Measurements from ENCODE around the gene ME1.
"Not testable (repeated sequence)": the region's sequence is repeated elsewhere in the genome, so short reads cannot be mapped to it uniquely, and the experiment has no call there.

ME1 gene

GRCh38 chr6:83354747-83355146 is 76.1 kb downstream of the ME1 start:
- Mint-ChIP-seq H3K36me3 (no peaks in the 10 kb centered on the region), H3K27ac (no peak overlapping the region), H3K4me1 (no peaks in the 10 kb centered on the region), H3K9me3 (peaks cover 5% of the 10 kb centered on the region in 2 donors), H3K27me3 (no peaks in the 10 kb centered on the region), H3K4me3 (no peak overlapping the region)
- ATAC-seq (replicated peaks) (no peak), DNase-seq (no peak)

- Mint-ChIP-seq H3K9me3 (no peaks in the 10 kb centered on the region), H3K4me3 (no peak overlapping the region), H3K27ac (no peak overlapping the region), H3K27me3 (no peaks in the 10 kb centered on the region), H3K4me1 (no peaks in the 10 kb centered on the region), H3K36me3 (no peaks in the 10 kb centered on the region)
- ATAC-seq (replicated peaks) (no peak), DNase-seq (no peak)
Observed at GRCh38 chr6:83352424-83353061, 78.3 kb downstream of the ME1 start.

- H3K4me1 Mint-ChIP-seq = no peaks in the 10 kb centered on the region
- no peak overlapping the region for H3K27ac Mint-ChIP-seq
- peaks cover 0 to 4% of the 10 kb centered on the region in 2 donors for H3K9me3 Mint-ChIP-seq
- no peak for ATAC-seq (replicated peaks)
- no peaks in the 10 kb centered on the region for H3K27me3 Mint-ChIP-seq
- no peak overlapping the region for H3K4me3 Mint-ChIP-seq
- H3K36me3 Mint-ChIP-seq = no peaks in the 10 kb centered on the region
- no peak for DNase-seq
Observed at GRCh38 chr6:83343121-83343520, 87.7 kb downstream of the ME1 start.

GRCh38 chr6:83341765-83342164 is 89.1 kb downstream of the ME1 start:
- Mint-ChIP-seq H3K27ac (no peak overlapping the region), H3K27me3 (no peaks in the 10 kb centered on the region), H3K4me1 (no peaks in the 10 kb centered on the region), H3K9me3 (peaks cover 0 to 4% of the 10 kb centered on the region in 2 donors), H3K36me3 (no peaks in the 10 kb centered on the region), H3K4me3 (no peak overlapping the region)
- no peak for ATAC-seq (replicated peaks)
- DNase-seq = no peak

- not testable (repeated sequence) for DNase-seq; H3K36me3 Mint-ChIP-seq; ATAC-seq (replicated peaks); H3K27ac Mint-ChIP-seq; H3K27me3 Mint-ChIP-seq; H3K9me3 Mint-ChIP-seq; H3K4me3 Mint-ChIP-seq; H3K4me1 Mint-ChIP-seq
Observed at GRCh38 chr6:83333916-83334315, 96.9 kb downstream of the ME1 start.

DNA sequence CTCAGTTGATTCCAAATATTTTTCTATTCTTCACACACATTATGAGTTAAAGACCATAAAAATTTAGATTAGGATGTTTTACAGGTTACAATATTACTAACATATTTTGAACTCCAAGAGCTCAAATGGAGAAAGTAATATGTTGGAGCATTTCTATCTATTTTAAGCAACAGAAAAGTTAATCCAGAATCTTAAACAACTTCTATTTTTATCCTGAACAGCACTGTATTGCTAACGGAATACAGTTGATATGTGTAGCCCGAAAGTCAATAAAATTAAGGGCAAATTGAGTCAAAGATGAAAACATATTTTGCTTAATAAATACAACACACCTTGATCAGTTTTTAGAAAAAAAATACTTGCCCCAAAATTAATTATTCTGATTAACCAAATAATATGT is 97.4 kb downstream of the ME1 start:
- ATAC-seq (replicated peaks) (no peak), DNase-seq (no peak)
- no peak overlapping the region for H3K4me3 Mint-ChIP-seq
- H3K4me1 Mint-ChIP-seq = no peaks in the 10 kb centered on the region
- peaks cover 0 to 2% of the 10 kb centered on the region in 2 donors for H3K9me3 Mint-ChIP-seq
- H3K27me3 Mint-ChIP-seq = no peaks in the 10 kb centered on the region
- H3K27ac Mint-ChIP-seq = no peak overlapping the region
- no peaks in the 10 kb centered on the region for H3K36me3 Mint-ChIP-seq

- no peak overlapping the region for H3K27ac Mint-ChIP-seq
- no peaks in the 10 kb centered on the region for H3K4me1 Mint-ChIP-seq
- H3K27me3 Mint-ChIP-seq = no peaks in the 10 kb centered on the region
- no peak overlapping the region for H3K4me3 Mint-ChIP-seq
- no peak for ATAC-seq (replicated peaks)
- peaks cover 0 to 1% of the 10 kb centered on the region in 2 donors for H3K9me3 Mint-ChIP-seq
- DNase-seq = no peak
- no peaks in the 10 kb centered on the region for H3K36me3 Mint-ChIP-seq
Observed at GRCh38 chr6:83314693-83315092, 116.2 kb downstream of the ME1 start.

- no peaks in the 10 kb centered on the region for H3K4me1 Mint-ChIP-seq
- ATAC-seq (replicated peaks) = no peak
- H3K27ac Mint-ChIP-seq = no peak overlapping the region
- H3K36me3 Mint-ChIP-seq = no peaks in the 10 kb centered on the region
- no peak for DNase-seq
- peaks cover 0 to 1% of the 10 kb centered on the region in 2 donors for H3K9me3 Mint-ChIP-seq
- no peak overlapping the region for H3K4me3 Mint-ChIP-seq
- H3K27me3 Mint-ChIP-seq = no peaks in the 10 kb centered on the region
Observed at GRCh38 chr6:83313882-83314281, 117.0 kb downstream of the ME1 start.

DNA sequence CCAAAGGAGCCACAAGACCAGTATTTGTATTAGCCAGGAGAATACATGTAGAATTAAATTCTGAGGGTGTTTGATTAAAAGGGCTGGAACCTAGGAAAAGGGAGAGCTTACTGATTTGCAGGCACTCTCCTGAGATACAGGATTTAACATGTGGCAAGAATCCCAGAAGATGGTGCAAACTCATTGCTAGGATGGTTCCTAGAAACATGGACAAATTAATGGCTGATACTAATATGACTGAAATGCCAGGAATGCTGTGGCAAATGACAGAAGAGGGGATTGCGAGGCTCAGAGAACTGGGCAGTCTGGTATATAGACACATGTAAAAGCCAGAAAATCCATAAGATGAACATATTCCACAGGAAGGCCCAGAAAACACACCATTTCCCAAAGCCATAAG is 119.6 kb downstream of the ME1 start:
- H3K27ac Mint-ChIP-seq = no peak overlapping the region
- H3K4me3 Mint-ChIP-seq = no peak overlapping the region
- no peaks in the 10 kb centered on the region for H3K9me3 Mint-ChIP-seq
- H3K27me3 Mint-ChIP-seq = no peaks in the 10 kb centered on the region
- H3K36me3 Mint-ChIP-seq = no peaks in the 10 kb centered on the region
- ATAC-seq (replicated peaks) (no peak), DNase-seq (no peak)
- no peaks in the 10 kb centered on the region for H3K4me1 Mint-ChIP-seq

- ATAC-seq (replicated peaks) = no peak
- no peak overlapping the region for H3K27ac Mint-ChIP-seq
Observed at GRCh38 chr6:83310046-83310445, 120.8 kb downstream of the ME1 start.

GRCh38 chr6:83309344-83309743 is 121.5 kb downstream of the ME1 start:
- no peak overlapping the region for H3K4me3 Mint-ChIP-seq
- no peaks in the 10 kb centered on the region for H3K27me3 Mint-ChIP-seq
- H3K4me1 Mint-ChIP-seq = no peaks in the 10 kb centered on the region
- no peaks in the 10 kb centered on the region for H3K9me3 Mint-ChIP-seq
- H3K36me3 Mint-ChIP-seq = no peaks in the 10 kb centered on the region
- H3K27ac Mint-ChIP-seq = no peak overlapping the region
- ATAC-seq (replicated peaks) = no peak
- DNase-seq = no peak

More at GRCh38 chr6:83310046-83310445, 120.8 kb downstream of the ME1 start:
- no peak for DNase-seq
- H3K27me3 Mint-ChIP-seq = no peaks in the 10 kb centered on the region
- H3K9me3 Mint-ChIP-seq = no peaks in the 10 kb centered on the region
- no peak overlapping the region for H3K4me3 Mint-ChIP-seq
- H3K4me1 Mint-ChIP-seq = no peaks in the 10 kb centered on the region
- no peaks in the 10 kb centered on the region for H3K36me3 Mint-ChIP-seq

DNA sequence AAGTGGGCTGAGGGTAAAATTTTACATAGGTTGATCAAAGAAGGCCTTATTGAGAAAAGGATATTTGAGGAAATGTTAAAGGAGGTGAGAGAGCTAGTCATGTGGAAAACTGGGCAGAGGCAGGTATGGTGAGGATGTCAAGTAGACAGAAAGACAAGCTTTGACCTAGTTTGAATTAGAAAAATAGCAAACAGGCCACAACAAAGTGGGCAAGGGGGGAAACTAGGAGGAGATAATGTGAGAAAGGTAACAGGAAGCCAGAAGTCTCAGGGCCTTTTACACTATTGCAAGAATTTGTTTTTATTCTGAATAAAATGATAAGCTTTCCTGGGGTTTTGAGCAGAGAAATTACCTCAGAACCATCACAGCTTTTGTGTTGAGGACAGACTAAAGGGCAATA is 122.0 kb downstream of the ME1 start:
- Mint-ChIP-seq H3K4me1 (no peaks in the 10 kb centered on the region), H3K36me3 (no peaks in the 10 kb centered on the region), H3K9me3 (no peaks in the 10 kb centered on the region), H3K4me3 (no peak overlapping the region), H3K27me3 (no peaks in the 10 kb centered on the region), H3K27ac (no peak overlapping the region)
- DNase-seq (no peak), ATAC-seq (replicated peaks) (no peak)

GRCh38 chr6:83307849-83308248 is 123.0 kb downstream of the ME1 start:
- no peaks in the 10 kb centered on the region for H3K27me3 Mint-ChIP-seq
- no peak for ATAC-seq (replicated peaks)
- no peak overlapping the region for H3K27ac Mint-ChIP-seq
- no peaks in the 10 kb centered on the region for H3K4me1 Mint-ChIP-seq
- H3K4me3 Mint-ChIP-seq = no peak overlapping the region
- H3K9me3 Mint-ChIP-seq = no peaks in the 10 kb centered on the region
- no peaks in the 10 kb centered on the region for H3K36me3 Mint-ChIP-seq
- DNase-seq = no peak

DNA sequence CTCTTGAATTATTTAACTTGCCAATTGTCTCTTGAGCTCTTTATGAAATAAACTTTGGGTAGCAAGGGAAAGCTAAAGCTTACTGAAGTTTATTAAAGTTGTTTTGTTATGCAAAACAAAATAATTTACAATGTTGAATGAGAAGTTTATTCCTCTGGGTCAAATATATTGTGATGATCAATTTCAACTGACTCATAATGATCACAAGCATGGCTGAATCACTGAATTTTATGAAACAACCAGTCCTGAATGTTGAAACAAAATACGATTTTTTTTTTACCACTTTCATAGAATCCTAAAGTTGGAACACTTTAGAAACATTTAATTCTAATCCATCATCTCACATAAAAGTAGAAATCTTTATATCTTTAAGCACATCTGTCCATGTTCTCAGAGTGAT is 127.4 kb downstream of the ME1 start:
- Mint-ChIP-seq H3K4me3 (no peak overlapping the region), H3K27ac (no peak overlapping the region), H3K9me3 (peaks cover 3 to 4% of the 10 kb centered on the region in 2 donors), H3K27me3 (peaks cover 0 to 4% of the 10 kb centered on the region in 2 donors), H3K4me1 (no peaks in the 10 kb centered on the region), H3K36me3 (no peaks in the 10 kb centered on the region)
- DNase-seq = no peak
- no peak for ATAC-seq (replicated peaks)

DNA sequence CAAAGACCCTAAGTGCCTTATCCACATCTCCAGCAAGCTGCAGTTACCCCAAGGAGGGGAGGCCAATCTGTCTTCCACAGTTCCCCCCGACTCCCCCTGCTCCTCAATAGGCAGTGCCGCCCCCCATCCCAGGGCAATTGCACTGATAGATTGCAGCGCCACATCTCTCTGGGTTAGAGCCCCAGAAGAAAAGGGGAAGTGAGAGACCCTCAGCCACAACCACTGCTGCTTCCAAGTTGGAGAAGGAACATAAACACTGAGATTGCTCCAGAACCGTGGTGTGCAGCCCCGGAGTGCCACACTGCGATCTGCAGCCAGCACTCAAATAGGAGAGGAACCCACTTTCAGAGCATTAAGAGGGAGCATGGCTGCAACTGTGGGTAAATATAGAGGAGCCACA is 136.2 kb downstream of the ME1 start:
- no peaks in the 10 kb centered on the region for H3K36me3 Mint-ChIP-seq
- no peaks in the 10 kb centered on the region for H3K4me1 Mint-ChIP-seq
- H3K4me3 Mint-ChIP-seq = no peak overlapping the region
- peaks cover 0 to 7% of the 10 kb centered on the region in 2 donors for H3K27me3 Mint-ChIP-seq
- ATAC-seq (replicated peaks) = no peak
- H3K27ac Mint-ChIP-seq = no peak overlapping the region
- H3K9me3 Mint-ChIP-seq = peaks cover 0 to 7% of the 10 kb centered on the region in 2 donors
- no peak for DNase-seq
